ENCODE results near the gene EPAS1. TPM values are rescaled to one million over a fixed set of nuclear protein-coding genes. Genes with fewer than 3 reads are reported as not detected.

Gene EPAS1
- total RNA-seq, 6 experiments from 2014 or later: 101 to 232 (median 170) TPM

- H3K4me3 ChIP-seq: no peak overlapping the region
- peak overlapping the region; percentile 31 to 93 (median 70) for H3K27ac ChIP-seq
- intact Hi-C loops (cut with DNase I): no loop called here
- TF ChIP-seq POLR2A (IDR thresholded peaks at IDR 0.05) (no peak), CTCF (IDR thresholded peaks at IDR 0.05) (peak in 2 of 4 donors; percentile 26 to 44)
- H3K9me3 ChIP-seq: no peaks in the 10 kb centered on the region
- H3K4me1 ChIP-seq: peaks cover 0 to 100% (median 54%) of the 10 kb centered on the region in 4 donors
- ATAC-seq: peak in 3 of 4 donors; percentile 8 to 47 (median 31)
- H3K36me3 ChIP-seq: no peaks in the 10 kb centered on the region
- 41% methylated on average over 4 of the region's 4 CpGs for WGBS (ENCODE audit: insufficient coverage, low coverage, low lambda C conversion rate, missing lambda C conversion rate)
- no peaks in the 10 kb centered on the region for H3K27me3 ChIP-seq
- no peak for DNase-seq
These were observed 30.4 kb downstream of the EPAS1 start for GRCh38 chr2:46327627-46328026.

DNA sequence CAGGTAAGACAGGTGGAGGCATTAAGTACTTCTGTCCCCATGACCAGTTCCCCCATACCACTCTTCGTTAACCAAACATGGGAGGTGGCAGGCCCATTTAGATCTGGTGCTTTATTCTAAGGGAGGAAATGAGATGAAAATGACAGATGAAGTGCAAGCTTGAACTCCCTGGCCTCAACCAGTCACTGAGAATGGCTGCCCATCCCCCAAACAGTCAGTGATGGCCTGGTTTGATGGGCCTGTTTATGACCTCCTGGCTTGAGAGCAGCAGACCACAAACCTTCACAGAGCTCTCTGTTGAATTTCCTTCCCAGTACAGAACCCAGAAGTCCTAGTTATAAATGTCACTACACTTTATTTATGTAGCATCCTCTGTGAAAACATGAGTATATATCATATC lies 31.1 kb downstream of the EPAS1 start:
- Histone ChIP-seq H3K36me3 (no peaks in the 10 kb centered on the region), H3K27me3 (no peaks in the 10 kb centered on the region), H3K9me3 (no peaks in the 10 kb centered on the region), H3K4me1 (peaks cover 0 to 100% (median 54%) of the 10 kb centered on the region in 4 donors), H3K4me3 (no peak overlapping the region), H3K27ac (peak overlapping the region; percentile 31 to 93 (median 70))
- TF ChIP-seq POLR2A (IDR thresholded peaks at IDR 0.05): no peak
- no peak for TF ChIP-seq CTCF (IDR thresholded peaks at IDR 0.05)
- no peak for DNase-seq
- no peak for ATAC-seq
- 67% methylated on average over 1 of the region's 1 CpG for WGBS (ENCODE audit: insufficient coverage, low coverage, low lambda C conversion rate, missing lambda C conversion rate)
- intact Hi-C loops (cut with DNase I): no loop called here

DNA sequence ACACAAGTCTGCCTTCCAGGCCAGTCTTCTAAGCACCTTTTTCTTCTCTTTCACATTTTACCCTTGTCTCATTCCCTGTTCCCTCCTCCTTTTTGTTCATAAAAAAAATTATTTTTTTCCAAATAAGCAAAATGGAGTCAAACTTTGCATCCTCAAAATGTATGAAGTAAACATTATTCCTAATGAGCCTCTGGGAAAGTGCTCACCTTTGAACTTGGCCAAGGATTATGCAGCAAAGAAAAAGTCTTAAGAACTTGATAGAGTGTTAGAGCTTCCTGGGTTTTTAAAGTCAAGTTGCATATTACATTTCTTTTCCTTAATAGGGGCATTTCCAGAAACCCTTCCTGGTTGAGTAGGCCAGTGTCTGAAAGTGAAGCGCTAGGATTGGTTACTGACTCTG lies 31.6 kb downstream of the EPAS1 start:
- Histone ChIP-seq H3K27ac (peak overlapping the region in 2 of 3 donors; percentile 70 to 93), H3K36me3 (no peaks in the 10 kb centered on the region), H3K27me3 (no peaks in the 10 kb centered on the region), H3K4me1 (peaks cover 0 to 100% (median 54%) of the 10 kb centered on the region in 4 donors), H3K4me3 (no peak overlapping the region), H3K9me3 (no peaks in the 10 kb centered on the region)
- ATAC-seq: no peak
- 88% methylated on average over 1 of the region's 1 CpG for WGBS (ENCODE audit: insufficient coverage, low coverage, low lambda C conversion rate, missing lambda C conversion rate)
- no peak for DNase-seq
- TF ChIP-seq CTCF (IDR thresholded peaks at IDR 0.05) (no peak), POLR2A (IDR thresholded peaks at IDR 0.05) (no peak)
- intact Hi-C loops (cut with DNase I): no loop called here

- intact Hi-C loops (cut with DNase I): no loop called here
- TF ChIP-seq CTCF (IDR thresholded peaks at IDR 0.05) (no peak), POLR2A (IDR thresholded peaks at IDR 0.05) (no peak)
- H3K27me3 ChIP-seq: no peaks in the 10 kb centered on the region
- H3K4me3 ChIP-seq: no peak overlapping the region
- H3K4me1 ChIP-seq: peaks cover 1 to 100% (median 54%) of the 10 kb centered on the region in 4 donors
- peak overlapping the region; percentile 13 to 70 (median 49) for H3K27ac ChIP-seq
- no peaks in the 10 kb centered on the region for H3K9me3 ChIP-seq
- DNase-seq: no peak
- no peaks in the 10 kb centered on the region for H3K36me3 ChIP-seq
- WGBS (ENCODE audit: insufficient coverage, low coverage, low lambda C conversion rate, missing lambda C conversion rate): 42% methylated on average over 1 of the region's 13 CpGs
- no peak for ATAC-seq
These were observed 32.1 kb downstream of the EPAS1 start for GRCh38 chr2:46329340-46329739.
